Neutrophil (primary cell): ENCODE results near the gene MED8.

ENCODE experiments used
- H3K27ac ChIP-seq: fragments of 200-600 bp; sonication (generic); 2 replicates; pipeline ENCODE4 v1.5.1; 2016; ENCODE audit warnings: mild to moderate bottlenecking, moderate library complexity
- H3K27me3 ChIP-seq: fragments of 200-600 bp; sonication (generic); 2 replicates; pipeline ENCODE4 v1.6.0; 2016; ENCODE audit warnings: mild to moderate bottlenecking
- H3K36me3 ChIP-seq: fragments of 200-600 bp; sonication (generic); 2 replicates; pipeline ENCODE4 v1.5.1; 2017
- H3K4me1 ChIP-seq, 2 experiments: fragments of 200-600 bp in 1 of 2; sonication (generic) in 1 of 2; 1 replicate in 1 of 2; 2 replicates in 1 of 2; pipeline versions ENCODE4 v1.5.1 to v1.6.1; 2013 to 2016; ENCODE audit warnings: low read depth in 1 of 2, low read length in 1 of 2, mild to moderate bottlenecking in 1 of 2, moderate library complexity in 1 of 2; ENCODE audit not compliant: control insufficient read depth in 1 of 2, insufficient read depth in 1 of 2
- H3K4me3 ChIP-seq, 2 experiments: fragments of 200-600 bp in 1 of 2; sonication (generic) in 1 of 2; 1 replicate in 1 of 2; 2 replicates in 1 of 2; pipeline ENCODE4 v1.5.1; 2013 to 2016; ENCODE audit warnings: low read depth in 1 of 2, low read length in 1 of 2, mild to moderate bottlenecking in 1 of 2, moderate library complexity in 1 of 2
- H3K9me3 ChIP-seq: fragments of 200-600 bp; sonication (generic); 2 replicates; pipeline ENCODE4 v1.5.1; 2016
- CTCF ChIP-seq: fragments of 200-600 bp; sonication (generic); IDR thresholded peaks from 2 replicates; pipeline ENCODE4 v1.5.1; 2016; ENCODE audit warnings: antibody characterized with exemption

MED8 gene

GRCh38 chr1:43357251-43357650, 32.3 kb downstream of the MED8 start:
- TF ChIP-seq CTCF: no peak
- Histone ChIP-seq H3K36me3 (peaks cover 23% of the 10 kb centered on the region), H3K4me1 (peaks cover 27 to 38% of the 10 kb centered on the region in 2 experiments), H3K9me3 (no peaks in the 10 kb centered on the region), H3K27me3 (no peaks in the 10 kb centered on the region), H3K27ac (no peak overlapping the region), H3K4me3 (peak overlapping the region in 1 of 2 experiments; percentile 80)

- H3K4me3 ChIP-seq: no peak overlapping the region
- H3K27me3 ChIP-seq: no peaks in the 10 kb centered on the region
- H3K27ac ChIP-seq: no peak overlapping the region
- no peak for TF ChIP-seq CTCF
- no peaks in the 10 kb centered on the region for H3K9me3 ChIP-seq
- no peaks in the 10 kb centered on the region for H3K36me3 ChIP-seq
- peaks cover 23 to 24% of the 10 kb centered on the region in 2 experiments for H3K4me1 ChIP-seq
Measured at GRCh38 chr1:43354936-43355335, 34.7 kb downstream of the MED8 start.

- Histone ChIP-seq H3K4me3 (no peak overlapping the region), H3K4me1 (peaks cover 23 to 24% of the 10 kb centered on the region in 2 experiments), H3K36me3 (no peaks in the 10 kb centered on the region), H3K9me3 (no peaks in the 10 kb centered on the region), H3K27me3 (no peaks in the 10 kb centered on the region), H3K27ac (no peak overlapping the region)
- TF ChIP-seq CTCF: no peak
Measured at GRCh38 chr1:43354471-43354870, 35.1 kb downstream of the MED8 start.

GRCh38 chr1:43352881-43353280, 36.7 kb downstream of the MED8 start:
- no peaks in the 10 kb centered on the region for H3K36me3 ChIP-seq
- H3K9me3 ChIP-seq: no peaks in the 10 kb centered on the region
- TF ChIP-seq CTCF: no peak
- H3K27ac ChIP-seq: no peak overlapping the region
- peaks cover 11 to 12% of the 10 kb centered on the region in 2 experiments for H3K4me1 ChIP-seq
- H3K4me3 ChIP-seq: no peak overlapping the region
- H3K27me3 ChIP-seq: no peaks in the 10 kb centered on the region

- no peak overlapping the region for H3K4me3 ChIP-seq
- no peak overlapping the region for H3K27ac ChIP-seq
- TF ChIP-seq CTCF: no peak
- H3K27me3 ChIP-seq: no peaks in the 10 kb centered on the region
- peaks cover 8 to 9% of the 10 kb centered on the region in 2 experiments for H3K4me1 ChIP-seq
- no peaks in the 10 kb centered on the region for H3K9me3 ChIP-seq
- H3K36me3 ChIP-seq: no peaks in the 10 kb centered on the region
Measured at GRCh38 chr1:43352351-43352705, 37.3 kb downstream of the MED8 start.
